ENCODE data around the gene CROCC2.

Gene CROCC2

GRCh38 chr2:241034490-241035141 lies 128.5 kb downstream of the CROCC2 start:
- in situ Hi-C loops (cut with HindIII; ENCODE audit: low pct_ligation_motif_present, low pct_unique_long_range_greater_than_20kb, low sequenced_read_pairs) = no loop called here
- DNase-seq = no peak

GRCh38 chr2:241035142-241035817 lies 129.1 kb downstream of the CROCC2 start:
- DNase-seq = no peak
- in situ Hi-C loops (cut with HindIII; ENCODE audit: low pct_ligation_motif_present, low pct_unique_long_range_greater_than_20kb, low sequenced_read_pairs) = no loop called here

GRCh38 chr2:241035818-241036396 lies 129.8 kb downstream of the CROCC2 start:
- no peak for DNase-seq
- in situ Hi-C loops (cut with HindIII; ENCODE audit: low pct_ligation_motif_present, low pct_unique_long_range_greater_than_20kb, low sequenced_read_pairs) = no loop called here

- in situ Hi-C loops (cut with HindIII; ENCODE audit: low pct_ligation_motif_present, low pct_unique_long_range_greater_than_20kb, low sequenced_read_pairs) = no loop called here
- DNase-seq = peak; percentile 26
These were observed 130.3 kb downstream of the CROCC2 start for GRCh38 chr2:241036397-241036963.

GRCh38 chr2:241036964-241037421 lies 130.9 kb downstream of the CROCC2 start:
- DNase-seq = no peak
- in situ Hi-C loops (cut with HindIII; ENCODE audit: low pct_ligation_motif_present, low pct_unique_long_range_greater_than_20kb, low sequenced_read_pairs) = no loop called here

GRCh38 chr2:241037498-241037897 lies 131.4 kb downstream of the CROCC2 start:
- in situ Hi-C loops (cut with HindIII; ENCODE audit: low pct_ligation_motif_present, low pct_unique_long_range_greater_than_20kb, low sequenced_read_pairs) = no loop called here
- no peak for DNase-seq

GRCh38 chr2:241038374-241039180 lies 132.4 kb downstream of the CROCC2 start:
- in situ Hi-C loops (cut with HindIII; ENCODE audit: low pct_ligation_motif_present, low pct_unique_long_range_greater_than_20kb, low sequenced_read_pairs) = no loop called here
- no peak for DNase-seq

- in situ Hi-C loops (cut with HindIII; ENCODE audit: low pct_ligation_motif_present, low pct_unique_long_range_greater_than_20kb, low sequenced_read_pairs) = no loop called here
- no peak for DNase-seq
These were observed 133.3 kb downstream of the CROCC2 start for GRCh38 chr2:241039416-241039815.

GRCh38 chr2:241040081-241040803 lies 134.1 kb downstream of the CROCC2 start:
- DNase-seq = no peak
- in situ Hi-C loops (cut with HindIII; ENCODE audit: low pct_ligation_motif_present, low pct_unique_long_range_greater_than_20kb, low sequenced_read_pairs) = no loop called here

GRCh38 chr2:241041589-241042158 lies 135.5 kb downstream of the CROCC2 start:
- in situ Hi-C loops (cut with HindIII; ENCODE audit: low pct_ligation_motif_present, low pct_unique_long_range_greater_than_20kb, low sequenced_read_pairs) = no loop called here

More at GRCh38 chr2:241041589-241042158, 135.5 kb downstream of the CROCC2 start:
- DNase-seq = no peak

Measured in ACHN (cell line).